Neural crest cell (in vitro differentiated cells): ENCODE results near the gene EFL1. TPM values are rescaled to one million over a fixed set of nuclear protein-coding genes. Genes with fewer than 3 reads are reported as not detected.
"Not testable (repeated sequence)": the region's sequence is repeated elsewhere in the genome, so short reads cannot be mapped to it uniquely, and the experiment has no call there.

ENCODE experiments used
- DNase-seq: peaks from one replicate; pipeline ENCODE4 v3.0.0; 2021; ENCODE audit warnings: low read depth, mixed read lengths, low spot score
- H3K27ac Mint-ChIP-seq: one replicate; pipeline ENCODE4 v1.8.0; 2021; ENCODE audit warnings: mild to moderate bottlenecking, mixed read lengths; ENCODE audit not compliant: unreplicated experiment
- H3K27me3 Mint-ChIP-seq: 2 replicates; pipeline ENCODE4 v1.8.0; 2021; ENCODE audit warnings: low read depth, mild to moderate bottlenecking, mixed read lengths
- H3K36me3 Mint-ChIP-seq: 2 replicates; pipeline ENCODE4 v1.8.0; 2021; ENCODE audit warnings: low read depth, mild to moderate bottlenecking, mixed read lengths
- H3K4me1 Mint-ChIP-seq: 2 replicates; pipeline ENCODE4 v1.8.0; 2021; ENCODE audit warnings: mixed read lengths
- H3K4me3 Mint-ChIP-seq: one replicate; pipeline ENCODE4 v1.8.0; 2021; ENCODE audit warnings: mild to moderate bottlenecking, mixed read lengths
- H3K9me3 Mint-ChIP-seq: 2 replicates; pipeline ENCODE4 v1.8.0; 2021; ENCODE audit warnings: mixed read lengths
- CTCF ChIP-seq: fragments of 200-600 bp; sonication (generic); conservative IDR thresholded peaks from 2 replicates; pipeline ENCODE4 v1.5.0; 2021; ENCODE audit warnings: antibody characterized with exemption, mild to moderate bottlenecking
- total RNA-seq: library from RNA; stranded (reverse); gene quantifications from 2 replicates; pipeline ENCODE4 v1.2.1, GENCODE V29; 2021

The EFL1 gene
- total RNA-seq, 1 donor from 2014 or later, result 28.5 TPM

- H3K9me3 Mint-ChIP-seq, result no peaks in the 10 kb centered on the region
- peaks cover 6% of the 10 kb centered on the region for H3K4me1 Mint-ChIP-seq
- no peaks in the 10 kb centered on the region for H3K27me3 Mint-ChIP-seq
- no peak for DNase-seq
- no peak for TF ChIP-seq CTCF
- H3K36me3 Mint-ChIP-seq, result no peaks in the 10 kb centered on the region
- H3K27ac Mint-ChIP-seq, result no peak overlapping the region
- no peak overlapping the region for H3K4me3 Mint-ChIP-seq
Measured at GRCh38 chr15:82304778-82305090, 42.2 kb upstream of the EFL1 start.

GRCh38 chr15:82303956-82304777 is 41.6 kb upstream of the EFL1 start:
- H3K27me3 Mint-ChIP-seq, result no peaks in the 10 kb centered on the region
- DNase-seq, result no peak
- no peak overlapping the region for H3K27ac Mint-ChIP-seq
- TF ChIP-seq CTCF, result no peak
- no peaks in the 10 kb centered on the region for H3K36me3 Mint-ChIP-seq
- H3K9me3 Mint-ChIP-seq, result no peaks in the 10 kb centered on the region
- H3K4me3 Mint-ChIP-seq, result no peak overlapping the region
- H3K4me1 Mint-ChIP-seq, result peaks cover 6% of the 10 kb centered on the region

GRCh38 chr15:82301296-82302016 is 38.9 kb upstream of the EFL1 start:
- H3K4me1 Mint-ChIP-seq, result peaks cover 6% of the 10 kb centered on the region
- H3K36me3 Mint-ChIP-seq, result no peaks in the 10 kb centered on the region
- no peak overlapping the region for H3K4me3 Mint-ChIP-seq
- DNase-seq, result no peak
- H3K27ac Mint-ChIP-seq, result no peak overlapping the region
- no peaks in the 10 kb centered on the region for H3K9me3 Mint-ChIP-seq
- H3K27me3 Mint-ChIP-seq, result no peaks in the 10 kb centered on the region
- TF ChIP-seq CTCF, result no peak

GRCh38 chr15:82300883-82301282 is 38.3 kb upstream of the EFL1 start:
- Mint-ChIP-seq H3K36me3 (no peaks in the 10 kb centered on the region), H3K27me3 (no peaks in the 10 kb centered on the region), H3K4me1 (peaks cover 6% of the 10 kb centered on the region), H3K4me3 (no peak overlapping the region), H3K9me3 (no peaks in the 10 kb centered on the region), H3K27ac (no peak overlapping the region)
- no peak for DNase-seq
- no peak for TF ChIP-seq CTCF

- H3K27me3 Mint-ChIP-seq, H3K4me3 Mint-ChIP-seq, H3K36me3 Mint-ChIP-seq, DNase-seq, H3K4me1 Mint-ChIP-seq, H3K9me3 Mint-ChIP-seq, H3K27ac Mint-ChIP-seq: not testable (repeated sequence)
Measured at GRCh38 chr15:82300326-82300725, 37.8 kb upstream of the EFL1 start.

- H3K4me3 Mint-ChIP-seq, H3K27me3 Mint-ChIP-seq, H3K4me1 Mint-ChIP-seq, H3K27ac Mint-ChIP-seq, DNase-seq, H3K36me3 Mint-ChIP-seq, H3K9me3 Mint-ChIP-seq: not testable (repeated sequence)
Measured at GRCh38 chr15:82299511-82299914, 37.0 kb upstream of the EFL1 start.
